RWPE1 (cell line): ENCODE results near the gene ITGAL.

Experiments used
- CTCF ChIA-PET: fragments of 350-600 bp; sonication (Branson Sonifier 250); formaldehyde crosslinking; extraction: SDS; loops from one replicate; lab custom pipeline; 2021; lab: Yijun Ruan, JAX
- POLR2A ChIA-PET: fragments of 400-600 bp; formaldehyde crosslinking; extraction: SDS; loops from one replicate; lab custom pipeline; 2020; ENCODE audit warnings: antibody characterized with exemption; ENCODE audit not compliant: low non-redundant PET; lab: Yijun Ruan, JAX
- DNase-seq: peaks from one replicate; pipeline ENCODE4 v3.0.0; 2012; ENCODE audit warnings: low spot score
- H3K27ac ChIP-seq: fragments of 450-650 bp; 2 replicates; pipeline ENCODE4 v1.5.1; 2017
- TF ChIP-seq, protein P1 (sequence below): fragments of 450-650 bp; conservative IDR thresholded peaks from 2 replicates; pipeline ENCODE4 v1.5.1; 2017; ENCODE audit warnings: low read depth, mild to moderate bottlenecking

Gene ITGAL

DNA sequence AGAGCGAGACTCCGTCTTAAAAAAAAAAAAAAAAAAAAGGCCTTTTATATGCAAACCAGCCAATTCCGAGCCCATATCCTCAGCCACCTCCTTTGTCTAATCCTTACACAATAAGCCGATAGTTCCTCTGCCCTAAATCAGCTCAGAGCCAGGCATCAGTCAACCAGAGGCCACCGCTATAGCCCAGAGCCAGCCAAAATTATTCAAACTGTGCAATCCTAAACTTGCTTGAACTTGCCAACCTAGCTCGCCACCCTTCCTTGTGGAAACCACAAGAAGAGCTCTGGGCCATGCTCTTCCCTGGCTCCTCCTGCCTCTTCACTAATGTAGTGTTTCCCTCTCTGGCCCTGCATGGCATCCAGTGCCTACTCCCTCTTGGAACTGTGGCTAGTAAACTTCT, 17.7 kb downstream of the ITGAL start:
- DNase-seq = peak; percentile 88
- peak overlapping the region; percentile 80 for H3K27ac ChIP-seq
- ChIA-PET POLR2A (interaction anchor here (0.7 kb wide), 1 partner anchor 26 kb away, joined by 11 read pairs; no protein-coding TSS in a partner anchor), CTCF (interaction anchor here (1.1 kb wide), 1 partner anchor 45 kb away, joined by 9 read pairs; no protein-coding TSS in a partner anchor)
- TF ChIP-seq, protein P1, sequence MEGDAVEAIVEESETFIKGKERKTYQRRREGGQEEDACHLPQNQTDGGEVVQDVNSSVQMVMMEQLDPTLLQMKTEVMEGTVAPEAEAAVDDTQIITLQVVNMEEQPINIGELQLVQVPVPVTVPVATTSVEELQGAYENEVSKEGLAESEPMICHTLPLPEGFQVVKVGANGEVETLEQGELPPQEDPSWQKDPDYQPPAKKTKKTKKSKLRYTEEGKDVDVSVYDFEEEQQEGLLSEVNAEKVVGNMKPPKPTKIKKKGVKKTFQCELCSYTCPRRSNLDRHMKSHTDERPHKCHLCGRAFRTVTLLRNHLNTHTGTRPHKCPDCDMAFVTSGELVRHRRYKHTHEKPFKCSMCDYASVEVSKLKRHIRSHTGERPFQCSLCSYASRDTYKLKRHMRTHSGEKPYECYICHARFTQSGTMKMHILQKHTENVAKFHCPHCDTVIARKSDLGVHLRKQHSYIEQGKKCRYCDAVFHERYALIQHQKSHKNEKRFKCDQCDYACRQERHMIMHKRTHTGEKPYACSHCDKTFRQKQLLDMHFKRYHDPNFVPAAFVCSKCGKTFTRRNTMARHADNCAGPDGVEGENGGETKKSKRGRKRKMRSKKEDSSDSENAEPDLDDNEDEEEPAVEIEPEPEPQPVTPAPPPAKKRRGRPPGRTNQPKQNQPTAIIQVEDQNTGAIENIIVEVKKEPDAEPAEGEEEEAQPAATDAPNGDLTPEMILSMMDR = no peak

DNA sequence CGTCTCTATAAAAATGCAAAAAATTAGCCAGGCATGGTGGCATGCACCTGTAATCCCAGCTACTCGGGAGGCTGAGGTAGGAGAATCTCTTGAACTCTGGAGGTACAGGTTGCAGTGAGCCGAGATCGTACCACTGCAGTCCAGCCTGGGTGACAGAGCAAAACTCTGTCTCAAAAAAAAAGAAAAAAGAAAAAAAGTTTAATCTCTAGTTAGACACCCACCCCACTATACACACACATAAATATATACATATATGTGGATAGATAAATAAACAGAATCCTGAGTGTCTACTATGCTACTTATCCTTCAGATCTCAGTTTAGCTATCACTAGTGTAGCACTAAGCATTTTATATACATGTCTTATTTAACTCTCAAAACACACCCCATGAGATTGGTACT, 18.7 kb downstream of the ITGAL start:
- POLR2A ChIA-PET = no interaction called here
- TF ChIP-seq, protein P1 = no peak
- CTCF ChIA-PET = interaction anchor here (0.6 to 1.1 kb wide), 2 partner anchors 21 to 44 kb away, joined by 5 to 9 read pairs; no protein-coding TSS in a partner anchor
- no peak for DNase-seq
- peak overlapping the region; percentile 80; the same call in 1 of the 2 replicates for H3K27ac ChIP-seq

DNA sequence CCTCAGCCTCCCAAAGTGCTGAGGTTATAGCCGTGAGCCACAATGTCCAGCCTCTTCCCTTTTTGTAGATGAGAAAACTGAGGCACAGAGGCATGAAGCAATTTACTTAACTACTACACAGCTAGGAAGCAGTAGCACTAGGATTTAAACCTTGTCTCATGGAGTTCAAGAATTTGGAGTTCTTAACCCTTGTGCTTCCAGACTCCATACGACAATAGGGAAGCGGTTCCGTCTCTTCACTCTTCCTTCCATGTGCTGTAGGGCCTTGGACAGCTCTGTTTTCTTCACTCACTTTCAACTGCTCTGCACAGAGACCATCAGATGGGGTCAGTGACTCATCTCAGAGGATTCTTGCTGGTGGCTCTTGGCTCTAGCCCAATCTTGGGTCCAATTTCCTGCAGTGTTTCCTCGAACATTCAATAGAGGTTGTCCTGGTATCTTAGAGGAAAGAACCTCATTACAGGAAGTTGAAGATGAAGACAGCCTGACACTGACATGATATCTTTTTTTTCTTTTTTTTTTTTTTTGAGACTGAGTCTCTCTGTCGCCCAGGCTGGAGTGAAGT, 19.3 kb downstream of the ITGAL start:
- ChIA-PET POLR2A (no interaction called here), CTCF (interaction anchor here (0.6 kb wide), 2 partner anchors 28 to 99 kb away, joined by 3 to 4 read pairs; no protein-coding TSS in a partner anchor)
- TF ChIP-seq, protein P1 = no peak
- H3K27ac ChIP-seq = peak overlapping the region; percentile 57; the same call in 1 of the 2 replicates
- DNase-seq = peak; percentile 61

DNA sequence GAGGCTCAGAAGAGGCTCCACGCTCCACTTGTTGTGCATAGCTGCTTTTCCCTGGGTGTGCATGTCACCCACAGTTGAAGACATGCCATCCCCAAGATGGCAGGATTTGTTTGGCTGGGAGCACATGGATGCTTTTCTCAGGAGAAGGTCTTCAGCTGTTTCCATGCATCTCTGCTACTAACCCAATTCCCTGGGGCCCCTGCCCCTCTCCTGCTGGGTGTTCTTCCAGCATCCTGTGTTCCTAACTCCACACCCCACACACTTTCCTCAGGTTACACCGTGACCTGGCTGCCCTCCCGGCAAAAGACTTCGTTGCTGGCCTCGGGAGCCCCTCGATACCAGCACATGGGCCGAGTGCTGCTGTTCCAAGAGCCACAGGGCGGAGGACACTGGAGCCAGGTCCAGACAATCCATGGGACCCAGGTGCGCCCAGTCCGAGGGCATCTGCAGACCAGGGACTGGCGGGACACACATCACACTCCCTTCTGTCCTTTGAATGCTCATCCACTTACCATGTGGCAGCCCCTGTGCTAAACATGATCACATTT, 21.5 kb downstream of the ITGAL start:
- POLR2A ChIA-PET = interaction anchor here (0.7 kb wide), 1 partner anchor 74 kb away, joined by 5 read pairs; no protein-coding TSS in a partner anchor
- TF ChIP-seq, protein P1 = no peak

DNA sequence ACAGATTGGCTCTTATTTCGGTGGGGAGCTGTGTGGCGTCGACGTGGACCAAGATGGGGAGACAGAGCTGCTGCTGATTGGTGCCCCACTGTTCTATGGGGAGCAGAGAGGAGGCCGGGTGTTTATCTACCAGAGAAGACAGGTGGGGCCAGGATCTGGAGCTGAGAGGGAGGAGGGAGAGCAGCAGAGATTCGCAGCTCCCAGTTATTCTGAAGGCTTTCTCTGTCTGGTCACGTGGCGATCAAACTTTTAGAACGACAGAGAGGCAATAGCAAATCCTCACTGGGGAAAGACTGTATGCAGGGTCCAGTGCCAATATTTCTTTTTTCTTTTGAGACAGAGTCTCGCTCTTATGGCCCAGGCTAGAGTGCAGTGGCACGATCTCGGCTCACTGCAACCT, 22.2 kb downstream of the ITGAL start:
- TF ChIP-seq, protein P1 = no peak
- DNase-seq = no peak
- POLR2A ChIA-PET = no interaction called here
- CTCF ChIA-PET = no interaction called here
- H3K27ac ChIP-seq = no peak overlapping the region

More for the DNA sequence above, 21.5 kb downstream of the ITGAL start:
- no peak overlapping the region for H3K27ac ChIP-seq
- DNase-seq = no peak
- CTCF ChIA-PET = no interaction called here

DNA sequence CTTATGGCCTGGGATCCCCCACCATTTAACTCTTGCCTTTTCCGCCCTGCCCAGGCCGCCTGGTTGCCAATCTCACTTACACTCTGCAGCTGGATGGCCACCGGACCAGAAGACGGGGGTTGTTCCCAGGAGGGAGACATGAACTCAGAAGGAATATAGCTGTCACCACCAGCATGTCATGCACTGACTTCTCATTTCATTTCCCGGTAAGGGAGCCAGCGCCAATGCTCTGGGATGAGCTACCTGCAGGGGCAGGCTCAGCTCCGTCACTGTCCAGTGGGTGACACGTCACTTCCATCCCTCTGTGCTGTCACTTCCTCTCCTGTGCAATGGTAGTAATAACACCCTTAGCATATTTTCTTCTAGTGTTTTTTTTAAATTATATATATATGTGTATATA, 26.7 kb downstream of the ITGAL start:
- ChIA-PET CTCF (interaction anchor here (0.5 kb wide), 1 partner anchor 1505 kb away, joined by 6 read pairs; no protein-coding TSS in a partner anchor), POLR2A (interaction anchor here (0.5 kb wide), 1 partner anchor 22 kb away, joined by 3 read pairs; no protein-coding TSS in a partner anchor)
- TF ChIP-seq, protein P1 = no peak
- H3K27ac ChIP-seq = no peak overlapping the region
- no peak for DNase-seq
